Type B pancreatic cell (in vitro differentiated cells): Measurements from ENCODE around the gene BCAS3. TPM values are rescaled to one million over a fixed set of nuclear protein-coding genes. Genes with fewer than 3 reads are reported as not detected.

Source experiments
- DNase-seq: peaks from one replicate; pipeline ENCODE4 v3.0.0; 2021; ENCODE audit warnings: mixed read lengths; ENCODE audit not compliant: unreplicated experiment; ENCODE audit errors: extremely low spot score
- H3K27ac Mint-ChIP-seq: 2 replicates; pipeline ENCODE4 v1.8.0; 2021; ENCODE audit warnings: mild to moderate bottlenecking, mixed read lengths
- H3K27me3 Mint-ChIP-seq: 2 replicates; pipeline ENCODE4 v1.8.0; 2021; ENCODE audit warnings: mixed read lengths
- H3K36me3 Mint-ChIP-seq: 2 replicates; pipeline ENCODE4 v1.8.0; 2021; ENCODE audit warnings: mixed read lengths
- H3K4me1 Mint-ChIP-seq: one replicate; pipeline ENCODE4 v1.8.0; 2021; ENCODE audit warnings: mixed read lengths; ENCODE audit not compliant: unreplicated experiment
- H3K4me3 Mint-ChIP-seq: 2 replicates; pipeline ENCODE4 v1.8.0; 2021; ENCODE audit warnings: mild to moderate bottlenecking, mixed read lengths
- H3K9me3 Mint-ChIP-seq: 2 replicates; pipeline ENCODE4 v1.8.0; 2021; ENCODE audit warnings: mixed read lengths
- CTCF ChIP-seq: fragments of 200-600 bp; sonication (generic); conservative IDR thresholded peaks from 2 replicates; pipeline ENCODE4 v1.5.0; 2021; ENCODE audit warnings: antibody characterized with exemption, mild to moderate bottlenecking
- total RNA-seq: library from RNA; stranded (reverse); gene quantifications from 2 replicates; pipeline ENCODE4 v1.2.1, GENCODE V29; 2021; ENCODE audit warnings: low replicate concordance

The BCAS3 gene
- total RNA-seq, 1 donor from 2014 or later: 23.0 TPM

GRCh38 chr17:61398721-61399130, 721.1 kb downstream of the BCAS3 start:
- Mint-ChIP-seq H3K27ac (peak overlapping the region; percentile 72), H3K27me3 (peaks cover 69% of the 10 kb centered on the region), H3K4me3 (peak overlapping the region; percentile 91)

GRCh38 chr17:61399131-61400065, 721.7 kb downstream of the BCAS3 start, which contains the start of gene TBX2:
Gene TBX2, plus strand, starts transcription at chr17:61399843. Its CDS starts 334 bp downstream, at chr17:61400177.
- no peak for DNase-seq
- Mint-ChIP-seq H3K4me1 (peaks cover 31% of the 10 kb centered on the region), H3K27ac (peak within 1 kb of the TSS; percentile 72), H3K27me3 (peaks cover 70% of the 10 kb centered on the region), H3K36me3 (peaks cover 15% of the 10 kb centered on the region), H3K4me3 (peak within 1 kb of the TSS; percentile 91), H3K9me3 (no peaks in the 10 kb centered on the region)
- TF ChIP-seq CTCF: no peak

More at GRCh38 chr17:61398721-61399130, 721.1 kb downstream of the BCAS3 start:
- Mint-ChIP-seq H3K9me3 (no peaks in the 10 kb centered on the region), H3K4me1 (peaks cover 29% of the 10 kb centered on the region), H3K36me3 (peaks cover 15% of the 10 kb centered on the region)
- TF ChIP-seq CTCF: no peak
- no peak for DNase-seq

GRCh38 chr17:61400066-61400716, 722.5 kb downstream of the BCAS3 start:
- Mint-ChIP-seq H3K27ac (peak overlapping the region; percentile 58), H3K36me3 (peaks cover 15% of the 10 kb centered on the region), H3K9me3 (no peaks in the 10 kb centered on the region), H3K27me3 (peaks cover 62% of the 10 kb centered on the region), H3K4me1 (peaks cover 24% of the 10 kb centered on the region), H3K4me3 (peak overlapping the region; percentile 88)
- TF ChIP-seq CTCF: no peak
- DNase-seq: no peak

GRCh38 chr17:61400717-61401388, 723.2 kb downstream of the BCAS3 start:
- H3K36me3 Mint-ChIP-seq: peaks cover 15% of the 10 kb centered on the region
- peaks cover 22% of the 10 kb centered on the region for H3K4me1 Mint-ChIP-seq
- no peak for TF ChIP-seq CTCF
- no peaks in the 10 kb centered on the region for H3K9me3 Mint-ChIP-seq
- no peak for DNase-seq
- H3K27ac Mint-ChIP-seq: peak overlapping the region; percentile 58
- H3K4me3 Mint-ChIP-seq: peak overlapping the region; percentile 88
- H3K27me3 Mint-ChIP-seq: peaks cover 56% of the 10 kb centered on the region

GRCh38 chr17:61401389-61402072, 723.9 kb downstream of the BCAS3 start:
- Mint-ChIP-seq H3K27me3 (peaks cover 61% of the 10 kb centered on the region), H3K4me3 (peak overlapping the region; percentile 88), H3K9me3 (no peaks in the 10 kb centered on the region), H3K36me3 (peaks cover 15% of the 10 kb centered on the region), H3K4me1 (peaks cover 22% of the 10 kb centered on the region), H3K27ac (peak overlapping the region; percentile 58)
- no peak for TF ChIP-seq CTCF
- DNase-seq: no peak
